ENCODE results near the gene OPCML. TPM values are rescaled to one million over a fixed set of nuclear protein-coding genes. Genes with fewer than 3 reads are reported as not detected.

OPCML gene
- polyA plus RNA-seq, 1 donor (not counting 4 experiments of a cell fraction or from before 2014, with no cell fraction given) = 0.04 TPM

DNA sequence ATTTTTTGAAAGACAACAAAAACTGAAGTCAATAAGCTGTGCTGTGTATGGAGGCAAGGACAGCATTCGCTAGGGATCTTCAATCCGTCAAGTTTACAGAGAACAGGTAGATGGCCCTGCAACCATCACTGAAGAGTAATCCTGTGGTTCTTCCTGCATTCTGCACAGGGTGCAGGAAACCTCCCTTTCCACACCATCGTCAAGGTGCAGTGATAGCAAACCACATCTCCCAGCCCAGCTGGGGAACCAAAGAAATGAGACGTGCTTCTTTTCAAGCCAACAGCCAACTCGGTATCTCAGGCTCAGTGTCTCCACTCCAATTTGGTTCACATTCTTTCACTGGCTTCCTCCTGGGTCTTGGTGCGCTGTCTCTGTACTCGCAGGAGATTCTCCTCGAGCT lies 814.5 kb downstream of the OPCML start:
- no peak for TF ChIP-seq EZH2 (IDR thresholded peaks at IDR 0.05; ENCODE audit: low read length)
- TF ChIP-seq, protein P1, sequence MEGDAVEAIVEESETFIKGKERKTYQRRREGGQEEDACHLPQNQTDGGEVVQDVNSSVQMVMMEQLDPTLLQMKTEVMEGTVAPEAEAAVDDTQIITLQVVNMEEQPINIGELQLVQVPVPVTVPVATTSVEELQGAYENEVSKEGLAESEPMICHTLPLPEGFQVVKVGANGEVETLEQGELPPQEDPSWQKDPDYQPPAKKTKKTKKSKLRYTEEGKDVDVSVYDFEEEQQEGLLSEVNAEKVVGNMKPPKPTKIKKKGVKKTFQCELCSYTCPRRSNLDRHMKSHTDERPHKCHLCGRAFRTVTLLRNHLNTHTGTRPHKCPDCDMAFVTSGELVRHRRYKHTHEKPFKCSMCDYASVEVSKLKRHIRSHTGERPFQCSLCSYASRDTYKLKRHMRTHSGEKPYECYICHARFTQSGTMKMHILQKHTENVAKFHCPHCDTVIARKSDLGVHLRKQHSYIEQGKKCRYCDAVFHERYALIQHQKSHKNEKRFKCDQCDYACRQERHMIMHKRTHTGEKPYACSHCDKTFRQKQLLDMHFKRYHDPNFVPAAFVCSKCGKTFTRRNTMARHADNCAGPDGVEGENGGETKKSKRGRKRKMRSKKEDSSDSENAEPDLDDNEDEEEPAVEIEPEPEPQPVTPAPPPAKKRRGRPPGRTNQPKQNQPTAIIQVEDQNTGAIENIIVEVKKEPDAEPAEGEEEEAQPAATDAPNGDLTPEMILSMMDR (optimal IDR thresholded peaks at IDR 0.05 in 1 of 3, IDR thresholded peaks at IDR 0.05 in 1 of 3, conservative IDR thresholded peaks at IDR 0.05 in 1 of 3; ENCODE audit: extremely low read depth in 1 of 3, insufficient read depth in 2 of 3, low read length in 3 of 3) = no peak
- H4K20me1 ChIP-seq (ENCODE audit: control insufficient read depth, extremely low read depth, insufficient read depth, low read length) = no peaks in the 10 kb centered on the region
- dilution Hi-C loops (cut with MboI; ENCODE audit: extremely low pct_ligation_motif_present, low sequenced_read_pairs) = no loop called here
- no peaks in the 10 kb centered on the region for H3K79me2 ChIP-seq (ENCODE audit: control insufficient read depth, insufficient read depth, low read length)
- H3K9ac ChIP-seq (ENCODE audit: control insufficient read depth, extremely low read depth, insufficient read depth, low read length) = no peak overlapping the region
- peaks cover 4% of the 10 kb centered on the region for H3K9me3 ChIP-seq (ENCODE audit: control insufficient read depth, low read depth, low read length)
- no peak overlapping the region for H3K4me3 ChIP-seq (ENCODE audit: control insufficient read depth in 2 of 3, extremely low read depth in 1 of 3, insufficient read depth in 2 of 3, low read depth in 1 of 3, low read length in 3 of 3)
- DNase-seq (ENCODE audit: low read depth, low spot score) = no peak
- no peaks in the 10 kb centered on the region for H3K4me1 ChIP-seq (ENCODE audit: control insufficient read depth, extremely low read depth, insufficient read depth, low read length)
- no peak overlapping the region for H3K27ac ChIP-seq (ENCODE audit: control insufficient read depth, insufficient read depth, low read length)
- no peaks in the 10 kb centered on the region for H3K9me1 ChIP-seq (ENCODE audit: control insufficient read depth, extremely low read depth, insufficient read depth, low read length)
- no peak overlapping the region for H3K4me2 ChIP-seq (ENCODE audit: control insufficient read depth, extremely low read depth, insufficient read depth, low read depth, low read length)
- no peak for FAIRE-seq
- no peaks in the 10 kb centered on the region for H3K36me3 ChIP-seq (ENCODE audit: control insufficient read depth in 2 of 2, extremely low read depth in 1 of 2, insufficient read depth in 2 of 2, low read length in 2 of 2)
- H2AFZ ChIP-seq (ENCODE audit: control insufficient read depth, low read length) = no peak overlapping the region
- no peaks in the 10 kb centered on the region for H3K27me3 ChIP-seq (ENCODE audit: control insufficient read depth, extremely low read depth, insufficient read depth, low read length)

DNA sequence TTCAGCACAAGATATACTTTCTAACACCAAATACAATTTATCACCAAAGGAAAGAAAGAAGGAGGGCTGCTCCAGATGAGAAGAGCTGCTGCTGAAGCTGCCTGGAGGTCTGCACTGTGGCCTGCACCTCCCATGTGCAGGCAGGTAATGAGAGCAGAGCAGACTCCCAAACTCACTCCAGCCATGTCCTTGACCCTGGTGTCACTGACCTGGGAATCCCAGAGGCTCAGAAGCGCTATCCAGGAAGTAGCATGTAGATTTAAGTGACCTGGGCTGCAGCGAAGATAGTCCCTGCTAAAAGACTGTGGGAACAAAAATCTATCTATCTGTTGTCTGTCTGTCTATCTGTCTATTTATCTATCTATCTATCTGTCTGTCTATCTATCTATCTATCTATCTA lies 816.3 kb downstream of the OPCML start:
- TF ChIP-seq, protein P1 (optimal IDR thresholded peaks at IDR 0.05 in 1 of 3, IDR thresholded peaks at IDR 0.05 in 1 of 3, conservative IDR thresholded peaks at IDR 0.05 in 1 of 3; ENCODE audit: extremely low read depth in 1 of 3, insufficient read depth in 2 of 3, low read length in 3 of 3) = no peak
- no peak for TF ChIP-seq EZH2 (IDR thresholded peaks at IDR 0.05; ENCODE audit: low read length)
- Histone ChIP-seq H2AFZ (ENCODE audit: control insufficient read depth, low read length) (no peak overlapping the region), H3K4me2 (ENCODE audit: control insufficient read depth, extremely low read depth, insufficient read depth, low read depth, low read length) (no peak overlapping the region), H3K9me3 (ENCODE audit: control insufficient read depth, low read depth, low read length) (peaks cover 4% of the 10 kb centered on the region), H3K4me1 (ENCODE audit: control insufficient read depth, extremely low read depth, insufficient read depth, low read length) (no peaks in the 10 kb centered on the region), H3K4me3 (ENCODE audit: control insufficient read depth in 2 of 3, extremely low read depth in 1 of 3, insufficient read depth in 2 of 3, low read depth in 1 of 3, low read length in 3 of 3) (no peak overlapping the region), H3K9me1 (ENCODE audit: control insufficient read depth, extremely low read depth, insufficient read depth, low read length) (no peaks in the 10 kb centered on the region), H3K27ac (ENCODE audit: control insufficient read depth, insufficient read depth, low read length) (no peak overlapping the region), H3K27me3 (ENCODE audit: control insufficient read depth, extremely low read depth, insufficient read depth, low read length) (no peaks in the 10 kb centered on the region), H3K36me3 (ENCODE audit: control insufficient read depth in 2 of 2, extremely low read depth in 1 of 2, insufficient read depth in 2 of 2, low read length in 2 of 2) (no peaks in the 10 kb centered on the region), H3K79me2 (ENCODE audit: control insufficient read depth, insufficient read depth, low read length) (no peaks in the 10 kb centered on the region), H4K20me1 (ENCODE audit: control insufficient read depth, extremely low read depth, insufficient read depth, low read length) (no peaks in the 10 kb centered on the region), H3K9ac (ENCODE audit: control insufficient read depth, extremely low read depth, insufficient read depth, low read length) (no peak overlapping the region)
- FAIRE-seq = no peak
- no peak for DNase-seq (ENCODE audit: low read depth, low spot score)
- dilution Hi-C loops (cut with MboI; ENCODE audit: extremely low pct_ligation_motif_present, low sequenced_read_pairs) = no loop called here

All from keratinocyte (primary cell).